Measurements from ENCODE around the gene ZCCHC2.

The ZCCHC2 gene

DNA sequence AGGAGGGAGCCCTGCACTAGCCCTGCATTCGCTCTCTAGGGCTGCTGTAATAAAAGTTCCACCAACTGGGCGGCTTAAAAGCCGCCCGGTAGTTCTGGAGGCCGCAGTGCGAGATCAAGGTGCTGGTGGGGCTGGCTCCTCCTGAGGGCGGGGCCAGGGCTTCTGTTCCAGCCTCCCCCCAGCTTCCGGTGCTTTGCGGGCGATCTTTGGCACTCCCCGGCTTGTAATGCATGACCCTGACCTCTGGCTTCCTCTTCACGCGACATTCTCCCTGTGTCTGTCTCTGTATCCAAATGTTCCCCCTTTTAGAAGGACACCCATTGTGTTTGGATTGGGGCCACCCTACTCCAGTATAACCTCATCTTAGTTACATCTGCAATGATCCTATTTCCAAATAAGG, 84.5 kb downstream of the ZCCHC2 start:
- DNase-seq (ENCODE audit: low spot score) = no peak
- no peak for FAIRE-seq

DNA sequence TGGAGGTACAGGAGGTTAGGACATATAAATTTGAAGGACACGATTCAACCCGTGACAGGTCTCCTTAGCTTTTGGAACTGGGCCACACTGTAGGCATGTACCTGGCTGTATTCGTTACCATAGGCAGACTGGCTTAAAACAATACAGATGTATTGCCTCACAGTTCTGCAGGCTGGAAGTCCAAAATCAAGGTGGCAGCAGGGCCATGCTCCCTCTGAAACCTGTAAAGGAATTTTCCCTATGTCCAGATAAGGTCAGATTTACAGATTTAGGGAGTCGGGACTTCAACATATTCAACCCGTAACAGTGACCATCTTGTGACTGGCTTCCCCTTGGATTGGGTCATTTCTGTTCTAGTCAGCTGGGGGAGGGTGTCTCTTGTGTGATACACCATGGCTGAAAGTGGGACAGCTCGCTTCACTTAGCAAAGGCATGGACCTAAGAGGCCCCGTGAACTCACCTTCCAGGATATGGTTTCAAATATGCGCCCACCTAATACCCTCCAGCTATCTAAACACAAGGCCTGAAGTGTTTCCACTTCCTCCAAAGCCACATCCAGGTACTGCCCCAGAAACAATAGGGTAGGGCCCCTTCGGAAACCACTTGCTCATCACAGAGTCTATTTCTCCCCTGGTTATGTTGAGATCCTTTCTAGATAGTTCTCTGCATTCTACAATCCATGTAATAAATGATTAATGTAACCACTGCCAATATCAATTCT, 85.0 kb downstream of the ZCCHC2 start:
- DNase-seq (ENCODE audit: low spot score) (no peak), FAIRE-seq (no peak)

DNA sequence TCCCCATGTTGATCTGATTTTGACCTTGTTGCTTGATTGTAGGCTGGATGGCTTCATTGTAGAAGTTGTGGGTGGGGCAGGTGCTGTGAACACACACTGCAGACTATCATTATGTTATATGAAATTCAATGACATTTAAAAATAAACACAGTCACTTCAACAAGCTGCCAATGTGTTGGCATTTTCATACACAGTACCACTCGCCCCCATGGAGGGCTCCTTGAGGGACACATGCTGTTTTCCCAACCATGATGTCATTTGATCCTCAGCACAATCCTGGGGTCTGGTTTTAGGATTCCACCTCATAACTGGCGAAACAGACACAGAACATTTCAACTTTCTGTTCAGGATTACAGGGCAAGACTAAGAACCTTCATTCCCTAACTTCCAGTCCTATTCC, 86.9 kb downstream of the ZCCHC2 start:
- DNase-seq (ENCODE audit: low spot score) (no peak), FAIRE-seq (no peak)

DNA sequence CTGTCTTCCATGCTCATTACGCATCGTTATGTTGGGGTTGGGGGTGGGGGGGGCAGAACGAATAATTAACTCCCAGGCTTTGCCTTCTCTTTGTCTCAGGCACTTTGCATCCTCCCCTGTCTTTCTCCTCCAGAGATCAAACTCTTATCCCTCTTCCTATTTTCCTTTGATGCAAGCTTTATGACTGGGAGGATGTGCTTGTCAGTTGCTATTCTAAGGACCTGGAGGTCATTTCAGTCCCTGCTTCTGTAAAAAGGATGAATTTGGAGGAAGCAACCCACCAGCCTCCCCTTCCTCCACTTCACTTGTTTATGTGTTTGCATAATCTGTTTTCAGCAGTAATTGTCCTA, 87.5 kb downstream of the ZCCHC2 start:
- FAIRE-seq = no peak
- no peak for DNase-seq (ENCODE audit: low spot score)

DNA sequence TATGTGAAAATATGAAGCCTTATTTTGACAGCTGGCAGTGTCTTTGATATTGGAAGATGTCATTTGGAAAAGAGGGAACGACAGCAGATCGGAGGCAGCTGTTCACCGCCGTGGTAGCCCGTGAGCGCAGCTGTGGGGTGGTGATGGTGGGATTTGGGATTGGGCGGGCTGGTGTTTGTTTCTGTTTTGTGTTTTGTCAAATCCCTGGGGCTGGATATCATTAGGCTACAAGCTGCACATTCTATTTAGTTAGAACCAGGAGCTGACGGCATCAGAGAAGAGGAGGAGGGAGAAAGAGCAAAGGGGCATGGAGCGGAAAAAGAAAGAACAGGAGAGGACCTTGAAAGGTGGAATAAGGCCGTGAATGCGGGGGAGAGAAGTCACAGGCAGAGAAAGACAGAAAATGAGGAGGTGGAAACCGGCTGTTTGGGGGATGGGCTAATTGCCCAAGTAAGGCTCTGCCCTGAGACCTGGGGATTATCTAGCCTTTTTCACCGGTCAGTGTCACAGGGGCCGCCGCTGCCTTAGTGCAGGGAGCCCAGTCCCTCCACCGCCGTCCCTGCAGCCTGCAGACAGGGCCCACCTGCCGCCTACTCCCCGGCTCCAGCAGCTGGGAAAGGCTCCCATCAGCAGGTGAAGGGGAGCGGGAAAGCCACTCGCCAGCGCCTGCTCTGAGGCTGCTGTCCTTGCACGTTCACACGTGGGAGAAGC, 88.0 kb downstream of the ZCCHC2 start:
- FAIRE-seq = no peak

DNA sequence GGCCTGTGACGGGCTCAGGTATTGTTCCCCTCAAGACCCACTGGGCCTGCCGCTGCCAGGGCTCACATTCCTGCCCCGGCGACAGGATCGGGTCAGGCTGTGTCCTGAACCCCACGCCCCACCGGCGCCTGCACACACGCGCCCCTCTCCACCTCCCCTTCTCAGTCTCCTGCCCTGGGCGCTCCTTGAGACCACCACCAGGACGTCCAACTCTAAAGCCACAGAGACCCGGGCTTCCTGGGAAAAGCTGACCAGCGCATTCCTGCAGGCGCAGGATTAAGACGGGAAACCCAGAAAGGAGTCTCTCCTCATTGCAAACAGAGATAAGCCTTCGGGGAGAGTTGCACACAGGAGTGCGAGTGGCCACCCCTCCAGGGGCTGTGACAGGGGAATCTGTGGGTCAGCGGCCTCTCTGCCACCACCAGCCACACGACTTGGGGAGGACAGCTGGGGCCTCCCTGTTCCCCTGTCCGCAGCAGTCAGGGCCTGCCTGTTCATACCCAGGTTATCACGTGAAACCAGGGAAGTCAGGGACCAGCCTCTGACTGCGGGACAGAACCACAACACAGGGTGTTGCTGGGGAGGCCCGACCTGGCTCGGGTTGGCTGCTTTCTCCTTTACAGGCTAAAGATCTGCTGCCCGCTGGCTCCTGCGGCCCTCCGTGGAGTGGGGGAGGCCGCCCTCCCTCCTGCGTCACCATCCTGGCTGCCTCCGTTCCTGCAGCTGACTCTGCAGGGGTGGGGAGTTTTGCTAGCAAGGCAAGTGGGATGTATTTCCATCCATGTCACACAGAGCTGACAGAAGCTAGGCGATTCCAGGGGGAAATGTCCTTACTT, 88.8 kb downstream of the ZCCHC2 start:
- DNase-seq (ENCODE audit: low spot score) (no peak), FAIRE-seq (no peak)

More for the DNA sequence above, 88.0 kb downstream of the ZCCHC2 start:
- DNase-seq (ENCODE audit: low spot score) = no peak

DNA sequence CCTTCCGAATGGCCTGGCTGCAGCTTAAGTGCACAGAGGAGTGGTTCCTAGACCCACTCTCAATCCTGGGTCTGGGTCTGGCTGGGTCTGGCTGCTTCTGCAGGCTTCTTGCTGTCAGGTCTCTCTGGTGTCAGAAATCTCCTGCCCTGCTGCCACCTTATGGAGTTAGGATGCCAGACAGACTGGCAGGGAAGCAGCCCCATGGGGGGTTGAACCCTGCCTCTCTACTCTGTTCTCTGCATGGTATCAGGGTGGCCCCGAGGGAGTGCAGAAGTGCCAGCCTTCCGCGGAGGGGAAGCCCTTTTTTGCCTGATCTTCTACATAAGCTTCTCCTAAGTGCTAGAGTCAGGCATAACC, 89.4 kb downstream of the ZCCHC2 start:
- FAIRE-seq = no peak
- no peak for DNase-seq (ENCODE audit: low spot score)

DNA sequence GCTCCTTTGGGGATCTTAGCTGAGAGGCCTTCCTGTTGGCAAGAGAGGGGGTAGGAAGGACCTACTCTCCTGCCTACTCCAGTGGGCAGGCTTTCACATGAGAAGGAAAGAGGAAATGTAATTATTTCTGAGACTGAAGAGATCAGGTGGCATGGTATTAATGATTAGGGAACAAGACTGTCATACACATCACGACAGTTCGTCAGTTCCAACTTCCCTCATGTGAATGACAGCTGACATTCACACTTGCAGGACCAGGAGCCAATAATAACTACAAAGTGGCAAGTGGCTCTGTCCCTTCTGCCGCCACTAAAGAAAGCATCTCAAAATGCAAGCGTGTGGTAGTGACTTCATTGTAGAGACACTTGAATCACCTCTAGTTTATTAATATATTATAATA, 90.0 kb downstream of the ZCCHC2 start:
- no peak for FAIRE-seq
- DNase-seq (ENCODE audit: low spot score) = no peak

DNA sequence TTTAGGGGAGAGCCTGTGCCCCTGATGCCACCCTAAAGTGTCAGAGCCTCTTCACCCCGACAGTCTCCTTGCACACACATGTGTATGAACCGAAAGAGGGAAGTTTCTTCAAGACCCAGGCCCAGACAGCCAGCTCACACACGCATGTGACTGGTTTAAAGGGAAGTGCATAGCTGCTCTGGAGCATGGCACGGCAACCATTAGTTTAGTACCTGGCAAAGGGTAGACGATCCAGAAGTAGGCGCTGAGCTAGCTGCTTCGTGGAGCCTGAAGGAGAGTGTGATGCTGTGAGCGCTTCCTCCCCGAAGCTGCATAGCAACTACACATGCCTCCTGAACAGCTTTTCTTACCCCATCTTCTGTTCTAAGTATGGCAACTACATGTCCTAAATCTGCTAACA, 91.7 kb downstream of the ZCCHC2 start:
- FAIRE-seq (no peak), DNase-seq (ENCODE audit: low spot score) (no peak)

DNA sequence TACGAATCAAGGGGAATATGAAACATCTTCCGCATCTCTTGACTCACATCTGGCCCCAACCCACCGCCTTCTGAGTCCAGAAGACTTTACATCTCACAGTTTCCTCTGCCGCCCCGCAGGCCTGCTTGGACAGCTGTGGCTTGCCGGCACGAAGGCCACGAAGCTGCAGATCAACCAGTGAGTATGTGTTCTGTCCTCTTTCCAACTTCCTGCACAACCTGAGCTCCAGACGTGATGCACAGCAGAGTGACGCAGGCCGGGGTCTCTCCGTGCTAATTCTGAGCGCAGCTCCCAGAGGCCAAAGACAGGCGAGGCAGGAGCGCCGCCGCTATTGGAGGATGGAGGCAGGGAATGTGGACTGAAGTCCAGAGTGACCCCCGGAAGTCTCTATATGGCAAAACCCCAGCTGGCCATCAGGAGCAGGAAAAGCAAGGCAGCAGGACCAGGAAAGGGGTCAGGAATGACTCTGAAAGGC, 93.5 kb downstream of the ZCCHC2 start:
- no peak for DNase-seq (ENCODE audit: low spot score)
- no peak for FAIRE-seq

DNA sequence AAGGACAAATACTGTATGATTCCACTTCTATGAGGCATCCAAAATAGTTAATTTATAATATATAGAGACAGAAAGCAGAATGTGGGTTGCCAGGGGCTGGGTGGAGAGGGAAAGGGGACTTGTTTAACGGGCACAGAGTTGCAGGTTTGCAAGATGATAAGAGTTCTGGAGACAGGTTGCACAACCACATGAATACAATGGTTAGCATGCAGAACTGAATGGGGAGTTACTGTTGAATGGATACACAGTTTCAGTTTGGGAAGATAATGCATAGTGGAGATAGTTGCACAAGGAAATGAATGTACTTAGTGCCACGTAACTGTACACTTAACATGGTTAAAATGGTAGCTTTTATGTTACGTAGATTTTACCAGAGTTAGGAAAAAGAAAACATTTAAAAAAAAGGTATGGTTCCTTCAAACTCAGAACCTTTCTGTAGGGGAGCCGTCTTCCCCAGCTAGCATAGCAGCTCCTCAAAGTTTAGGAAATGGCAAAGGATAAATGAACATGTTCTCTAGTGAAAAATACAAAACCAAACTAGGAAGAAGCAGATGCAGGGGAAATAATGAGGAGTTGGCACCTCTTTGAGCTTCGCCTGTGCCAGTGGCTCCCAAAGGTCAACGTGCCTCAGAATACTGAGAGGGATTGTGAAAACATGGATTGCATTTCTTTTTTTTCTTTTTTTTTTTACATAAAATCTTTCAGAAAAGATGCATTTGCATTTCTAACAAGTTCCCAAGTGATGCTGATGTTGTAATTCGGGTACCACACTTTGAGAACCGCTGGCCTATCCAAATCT, 95.2 kb downstream of the ZCCHC2 start:
- FAIRE-seq (no peak), DNase-seq (ENCODE audit: low spot score) (no peak)

DNA sequence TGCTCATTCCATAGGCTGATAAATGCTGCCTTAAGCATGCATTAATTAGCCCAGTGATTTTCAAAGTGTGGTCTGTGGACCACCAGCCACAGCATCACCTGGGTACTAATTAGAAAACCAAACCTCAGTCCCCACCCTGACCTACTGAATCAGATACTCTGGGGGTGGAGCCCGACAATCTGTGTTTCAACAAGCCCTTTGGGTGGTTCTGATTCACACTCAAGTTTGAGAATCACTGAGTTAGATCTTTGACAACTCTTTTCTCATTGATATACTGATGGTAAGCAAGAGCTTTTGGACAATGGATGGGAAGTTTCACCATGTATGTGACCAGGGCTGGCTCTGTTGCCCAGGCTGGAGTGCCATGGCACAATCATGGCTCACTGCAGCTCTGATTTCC, 95.9 kb downstream of the ZCCHC2 start:
- FAIRE-seq (no peak), DNase-seq (ENCODE audit: low spot score) (no peak)

DNA sequence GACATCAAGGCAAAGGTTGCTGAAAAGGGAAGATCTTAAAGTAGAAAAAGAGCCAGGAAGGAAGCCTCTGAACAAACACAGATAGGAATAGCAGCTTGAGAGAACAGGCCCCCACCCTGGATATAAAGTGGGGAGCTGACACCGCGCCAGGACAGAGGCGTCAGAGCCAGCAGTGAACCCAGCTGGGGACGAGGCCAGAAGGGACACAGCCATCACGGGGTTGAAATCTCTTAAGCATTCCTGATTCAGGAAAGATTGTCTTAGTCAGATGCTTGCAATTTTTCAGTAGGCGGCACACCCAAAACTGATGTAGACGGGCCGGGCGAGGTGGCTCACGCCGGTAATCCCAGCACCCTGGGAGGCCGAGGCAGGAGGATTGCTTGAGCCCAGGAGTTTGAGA, 98.7 kb downstream of the ZCCHC2 start:
- DNase-seq (ENCODE audit: low spot score) (peak; percentile 60), FAIRE-seq (no peak)

DNA sequence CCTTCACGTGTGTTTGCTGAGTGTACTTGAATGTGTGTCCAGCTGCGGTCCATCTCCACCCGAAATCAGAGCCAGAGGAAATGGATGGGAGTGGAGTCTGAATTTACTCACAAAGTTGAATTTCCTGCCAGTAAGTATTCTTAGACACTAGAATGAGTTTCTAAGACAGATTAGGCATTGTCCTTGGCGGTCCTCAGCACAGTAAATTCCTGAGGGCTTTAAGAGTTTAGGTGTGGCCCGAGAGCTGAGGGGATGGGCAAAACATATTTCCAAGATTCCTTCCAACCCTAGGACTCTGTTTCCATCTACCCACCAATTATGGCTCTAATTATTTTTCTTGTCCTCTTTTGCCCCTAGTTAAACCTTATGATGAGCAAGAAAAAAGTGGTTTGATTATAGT, 102.2 kb downstream of the ZCCHC2 start:
- FAIRE-seq = no peak
- DNase-seq (ENCODE audit: low spot score) = peak; percentile 46
